Stimulated activated naive CD4-positive, alpha-beta T cell (primary cell): ENCODE results near the gene TRAPPC12.

Experiments used
- DNase-seq, 6 experiments: peaks; one replicate each; lab custom pipeline; 2025; lab: John Stamatoyannopoulos, UW

TRAPPC12 gene

GRCh38 chr2:3456125-3456524, 76.6 kb downstream of the TRAPPC12 start:
- DNase-seq = no peak

GRCh38 chr2:3457524-3458395, 78.3 kb downstream of the TRAPPC12 start:
- no peak for DNase-seq

GRCh38 chr2:3458396-3459184, 79.1 kb downstream of the TRAPPC12 start:
- DNase-seq = no peak

- DNase-seq = no peak
Observed at GRCh38 chr2:3459185-3460015, 79.9 kb downstream of the TRAPPC12 start.

GRCh38 chr2:3460156-3460555, 80.7 kb downstream of the TRAPPC12 start:
- no peak for DNase-seq

GRCh38 chr2:3460831-3461800, 81.6 kb downstream of the TRAPPC12 start:
- DNase-seq = no peak

- peak in 3 of 6 experiments; percentile 32 to 59 (median 55) for DNase-seq
Observed at GRCh38 chr2:3461801-3462492, 82.5 kb downstream of the TRAPPC12 start.

GRCh38 chr2:3462493-3463104, 83.1 kb downstream of the TRAPPC12 start:
- DNase-seq = no peak

GRCh38 chr2:3463186-3463835, 83.8 kb downstream of the TRAPPC12 start:
- DNase-seq = no peak

- no peak for DNase-seq
Observed at GRCh38 chr2:3463944-3464343, 84.5 kb downstream of the TRAPPC12 start.

- DNase-seq = no peak
Observed at GRCh38 chr2:3464401-3465005, 85.0 kb downstream of the TRAPPC12 start.

- no peak for DNase-seq
Observed at GRCh38 chr2:3465328-3465727, 85.8 kb downstream of the TRAPPC12 start.

GRCh38 chr2:3465844-3466481, 86.5 kb downstream of the TRAPPC12 start:
- DNase-seq = no peak

- no peak for DNase-seq
Observed at GRCh38 chr2:3466482-3466863, 87.0 kb downstream of the TRAPPC12 start.

- no peak for DNase-seq
Observed at GRCh38 chr2:3466966-3467365, 87.5 kb downstream of the TRAPPC12 start.

GRCh38 chr2:3467654-3468053, 88.2 kb downstream of the TRAPPC12 start:
- DNase-seq = no peak

GRCh38 chr2:3468296-3468988, 88.9 kb downstream of the TRAPPC12 start:
- no peak for DNase-seq

GRCh38 chr2:3469486-3469885, 90.0 kb downstream of the TRAPPC12 start:
- no peak for DNase-seq
